HCT116 (cell line): ENCODE results near the gene SBF2. TPM values are rescaled to one million over a fixed set of nuclear protein-coding genes. Genes with fewer than 3 reads are reported as not detected.

Experiments used
- ATAC-seq: fragments of 200-7000 bp; cut with Tn5 transposase; 2 replicates; pipeline ENCODE4 v1.9.1; 2020; ENCODE audit warnings: mild to moderate bottlenecking, moderate library complexity
- BruUV-seq: library from RNA; stranded (reverse); fragments of 400-500 nt; replicated peaks from 2 replicates; lab custom pipeline; 2021; lab: Mats Ljungman, UMichigan
- CTCF ChIA-PET: fragments of 300-600 bp; sonication (Branson Sonifier 250); formaldehyde crosslinking; loops from one replicate; lab custom pipeline; 2021; ENCODE audit warnings: antibody characterized with exemption; lab: Charles Lee
- POLR2A ChIA-PET: fragments of 300-600, 350-600 bp; sonication (Branson Sonifier 250); formaldehyde crosslinking; loops from one replicate; lab custom pipeline; 2021; ENCODE audit warnings: antibody characterized with exemption; lab: Charles Lee
- RAD21 ChIA-PET, 2 experiments: fragments of 300-600 bp; sonication (Branson Sonifier 250); formaldehyde crosslinking; loops; one replicate each; lab custom pipeline; 2023; ENCODE audit warnings: low total read pairs in 2 of 2; ENCODE audit not compliant: uncharacterized antibody in 2 of 2, unreplicated experiment in 2 of 2, low non-redundant PET in 1 of 2; lab: Charles Lee
- DNase-seq: peaks from one replicate; pipeline ENCODE4 v3.0.0-alpha.2; 2010; ENCODE audit warnings: low read depth, low spot score
- H2AFZ ChIP-seq: fragments of 200-600 bp; shearing (Covaris generic), sonication (generic); 2 replicates; pipeline ENCODE4 v1.6.1; 2017; ENCODE audit warnings: low read depth, mixed run types, mixed read lengths, antibody characterized with exemption, low read length; ENCODE audit not compliant: poor library complexity, severe bottlenecking
- H3K27ac ChIP-seq: 2 replicates; pipeline ENCODE4 v1.5.1; 2012; ENCODE audit warnings: low read depth, low read length
- H3K27me3 ChIP-seq: fragments of 200-600 bp; sonication (generic); 2 replicates; pipeline ENCODE4 v1.6.1; 2016; ENCODE audit warnings: mixed run types, low read length, mixed read lengths; ENCODE audit not compliant: insufficient read depth
- H3K36me3 ChIP-seq, 2 experiments: fragments of 200-500 bp in 1 of 2; fragments of 200-600 bp in 1 of 2; sonication (Bioruptor generic) in 1 of 2; sonication (generic) in 1 of 2; 2 replicates each; pipeline versions ENCODE4 v1.5.1 to v1.6.1; 2014 to 2016; ENCODE audit warnings: low read length in 2 of 2, inconsistent platforms in 1 of 2, mixed read lengths in 1 of 2, mixed run types in 1 of 2; ENCODE audit not compliant: insufficient read depth in 2 of 2, control insufficient read depth in 1 of 2
- H3K4me1 ChIP-seq, 2 experiments: fragments of 200-600 bp in 1 of 2; sonication (generic) in 1 of 2; 2 replicates each; pipeline versions ENCODE4 v1.5.1 to v1.6.1; 2012 to 2017; ENCODE audit warnings: low read length in 2 of 2, inconsistent platforms in 1 of 2, mild to moderate bottlenecking in 1 of 2, mixed read lengths in 1 of 2, mixed run types in 1 of 2, moderate library complexity in 1 of 2; ENCODE audit not compliant: insufficient read depth in 2 of 2, control insufficient read depth in 1 of 2
- H3K4me2 ChIP-seq: fragments of 200-600 bp; sonication (generic); 2 replicates; pipeline ENCODE4 v1.6.1; 2017; ENCODE audit warnings: mixed run types, low read length, mixed read lengths
- H3K4me3 ChIP-seq, 2 experiments: fragments of 200-600 bp in 1 of 2; sonication (generic) in 1 of 2; replicated peaks in 1 of 2; 2 replicates each; pipeline ENCODE4 v1.5.1; 2011 to 2016; ENCODE audit warnings: low read length in 2 of 2, control low read depth in 1 of 2, low read depth in 1 of 2, mild to moderate bottlenecking in 1 of 2, mixed read lengths in 1 of 2, mixed run types in 1 of 2
- H3K79me2 ChIP-seq: fragments of 200-600 bp; sonication (generic); 2 replicates; pipeline ENCODE4 v1.6.1; 2017; ENCODE audit warnings: mild to moderate bottlenecking, mixed run types, low read length, moderate library complexity, mixed read lengths; ENCODE audit not compliant: insufficient read depth
- H3K9ac ChIP-seq: fragments of 200-600 bp; sonication (generic); 2 replicates; pipeline ENCODE4 v1.6.1; 2016; ENCODE audit warnings: low read length, mixed read lengths
- H3K9me2 ChIP-seq: fragments of 200-600 bp; sonication (generic), shearing (Covaris generic); 2 replicates; pipeline ENCODE4 v1.6.1; 2017; ENCODE audit warnings: mixed run types, mild to moderate bottlenecking, moderate library complexity; ENCODE audit not compliant: insufficient read depth
- H3K9me3 ChIP-seq, 2 experiments: fragments of 200-500 bp in 1 of 2; fragments of 200-600 bp in 1 of 2; sonication (Bioruptor generic) in 1 of 2; sonication (generic) in 1 of 2; 2 replicates each; pipeline ENCODE4 v1.6.1; 2014 to 2017; ENCODE audit warnings: low read length in 2 of 2, mixed read lengths in 2 of 2, inconsistent platforms in 1 of 2, low read depth in 1 of 2, mild to moderate bottlenecking in 1 of 2, mixed run types in 1 of 2, moderate library complexity in 1 of 2; ENCODE audit not compliant: control insufficient read depth in 1 of 2, insufficient read depth in 1 of 2
- H4K20me1 ChIP-seq: fragments of 200-600 bp; sonication (generic), shearing (Covaris generic); 2 replicates; pipeline ENCODE4 v1.6.1; 2017; ENCODE audit warnings: mixed run types, mild to moderate bottlenecking, moderate library complexity; ENCODE audit not compliant: insufficient read depth
- CBX3 ChIP-seq: IDR thresholded peaks from 2 replicates; pipeline ENCODE4 v1.6.1; 2012; ENCODE audit warnings: low read depth
- CEBPB ChIP-seq: IDR thresholded peaks from 2 replicates; pipeline ENCODE4 v1.6.1; 2012; ENCODE audit warnings: low read depth
- EGR1 ChIP-seq: IDR thresholded peaks from 2 replicates; pipeline ENCODE4 v1.6.1; 2012; ENCODE audit warnings: low read depth
- ELF1 ChIP-seq: IDR thresholded peaks from 2 replicates; pipeline ENCODE4 v1.6.1; 2012; ENCODE audit warnings: low read depth, borderline replicate concordance
- EZH2 ChIP-seq: fragments of 200-600 bp; sonication (generic); IDR thresholded peaks from 2 replicates; pipeline ENCODE4 v1.6.1; 2017; ENCODE audit warnings: antibody characterized with exemption, mixed run types
- EZH2phosphoT487 ChIP-seq: fragments of 200-600 bp; IDR thresholded peaks from 2 replicates; pipeline ENCODE4 v1.6.1; 2018; ENCODE audit warnings: antibody characterized with exemption, borderline replicate concordance
- JUND ChIP-seq: IDR thresholded peaks from 2 replicates; pipeline ENCODE4 v1.6.1; 2012
- POLR2A ChIP-seq: IDR thresholded peaks from 2 replicates; pipeline ENCODE4 v1.7.0; 2011; ENCODE audit warnings: borderline replicate concordance; ENCODE audit not compliant: insufficient read depth, insufficient read length; ENCODE audit errors: extremely low read depth
- POLR2AphosphoS5 ChIP-seq: IDR thresholded peaks from 2 replicates; pipeline ENCODE4 v1.6.1; 2011; ENCODE audit warnings: mild to moderate bottlenecking, low read depth, low read length, moderate library complexity
- RAD21 ChIP-seq: IDR thresholded peaks from 2 replicates; pipeline ENCODE4 v1.6.1; 2012; ENCODE audit warnings: low read depth, mild to moderate bottlenecking
- SIN3A ChIP-seq: IDR thresholded peaks from 2 replicates; pipeline ENCODE4 v1.6.1; 2012; ENCODE audit warnings: low read depth
- SP1 ChIP-seq: IDR thresholded peaks from 2 replicates; pipeline ENCODE4 v1.6.1; 2012; ENCODE audit warnings: low read depth
- SRF ChIP-seq: IDR thresholded peaks from 2 replicates; pipeline ENCODE4 v1.6.1; 2012; ENCODE audit warnings: low read depth
- TCF7L2 ChIP-seq: IDR thresholded peaks from 2 replicates; pipeline ENCODE4 v1.7.0; 2011; ENCODE audit warnings: borderline replicate concordance, inconsistent platforms; ENCODE audit not compliant: insufficient read depth, insufficient read length; ENCODE audit errors: extremely low read depth
- YY1 ChIP-seq: IDR thresholded peaks from 2 replicates; pipeline ENCODE4 v1.6.1; 2011; ENCODE audit warnings: low read length, low read depth, moderate library complexity, mild to moderate bottlenecking; ENCODE audit not compliant: insufficient replicate concordance; ENCODE audit errors: extremely low read depth
- intact Hi-C: fragments of 100-400 bp; cut with micrococcal nuclease; formaldehyde crosslinking; loops from 2 replicates; pipeline ENCODE4 v1.10.0; 2022
- total RNA-seq: library from RNA; stranded (reverse); gene quantifications from one replicate; pipeline ENCODE4 v1.2.1, GENCODE V29; 2021; ENCODE audit not compliant: unreplicated experiment
- TF ChIP-seq, protein P1 (sequence below): IDR thresholded peaks from 2 replicates; pipeline ENCODE4 v1.6.1; 2012; ENCODE audit warnings: low read depth
- TF ChIP-seq, protein P2 (sequence below): IDR thresholded peaks from 2 replicates; pipeline ENCODE4 v1.6.1; 2011; ENCODE audit warnings: mild to moderate bottlenecking, low read length, moderate library complexity; ENCODE audit not compliant: insufficient replicate concordance; ENCODE audit errors: extremely low read depth
- TF ChIP-seq, protein P3 (sequence below): IDR thresholded peaks from 2 replicates; pipeline ENCODE4 v1.6.1; 2012

SBF2 gene
- total RNA-seq, 1 experiment from 2014 or later: 35.0 TPM

DNA sequence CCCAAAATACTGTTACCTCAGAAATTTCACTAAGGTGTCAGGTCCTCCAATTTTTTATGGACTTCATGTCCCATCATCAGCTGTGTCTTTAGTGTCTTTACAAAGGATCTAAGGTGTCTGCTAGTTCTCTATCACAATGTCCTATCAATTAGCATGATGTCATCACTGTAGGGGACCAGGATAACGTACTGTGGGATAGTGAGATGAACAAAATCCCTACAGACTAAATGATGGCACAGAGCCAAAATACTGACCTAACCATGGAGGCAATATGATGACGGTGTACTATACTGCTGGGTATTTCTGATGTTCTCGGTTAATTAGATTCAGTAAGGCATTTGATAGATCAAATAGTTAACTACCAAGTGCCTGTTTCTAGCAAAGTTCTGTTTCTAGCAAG is 82.5 kb downstream of the SBF2 start:
- no TSS peak for BruUV-seq
- no peaks in the 10 kb centered on the region for H3K9me3 ChIP-seq
- ChIA-PET CTCF (interaction anchor here (1.5 kb wide), 1 partner anchor 93 kb away, joined by 3 read pairs; the partner anchor contains the start of gene ADM), POLR2A (interaction anchor here (1.7 kb wide), 1 partner anchor 96 kb away, joined by 5 read pairs; no protein-coding TSS in a partner anchor), RAD21 (no interaction called here)
- no peak overlapping the region for H2AFZ ChIP-seq
- DNase-seq: no peak
- H4K20me1 ChIP-seq: no peaks in the 10 kb centered on the region
- H3K27ac ChIP-seq: no peak overlapping the region
- H3K9ac ChIP-seq: no peak overlapping the region
- TF ChIP-seq POLR2A (no peak), SP1 (no peak), EZH2 (no peak), EZH2phosphoT487 (no peak), EGR1 (no peak), ELF1 (no peak), RAD21 (no peak), TCF7L2 (no peak), CBX3 (no peak), CEBPB (no peak), SRF (no peak), POLR2AphosphoS5 (no peak), JUND (no peak), SIN3A (no peak), YY1 (no peak)
- TF ChIP-seq, protein P1, sequence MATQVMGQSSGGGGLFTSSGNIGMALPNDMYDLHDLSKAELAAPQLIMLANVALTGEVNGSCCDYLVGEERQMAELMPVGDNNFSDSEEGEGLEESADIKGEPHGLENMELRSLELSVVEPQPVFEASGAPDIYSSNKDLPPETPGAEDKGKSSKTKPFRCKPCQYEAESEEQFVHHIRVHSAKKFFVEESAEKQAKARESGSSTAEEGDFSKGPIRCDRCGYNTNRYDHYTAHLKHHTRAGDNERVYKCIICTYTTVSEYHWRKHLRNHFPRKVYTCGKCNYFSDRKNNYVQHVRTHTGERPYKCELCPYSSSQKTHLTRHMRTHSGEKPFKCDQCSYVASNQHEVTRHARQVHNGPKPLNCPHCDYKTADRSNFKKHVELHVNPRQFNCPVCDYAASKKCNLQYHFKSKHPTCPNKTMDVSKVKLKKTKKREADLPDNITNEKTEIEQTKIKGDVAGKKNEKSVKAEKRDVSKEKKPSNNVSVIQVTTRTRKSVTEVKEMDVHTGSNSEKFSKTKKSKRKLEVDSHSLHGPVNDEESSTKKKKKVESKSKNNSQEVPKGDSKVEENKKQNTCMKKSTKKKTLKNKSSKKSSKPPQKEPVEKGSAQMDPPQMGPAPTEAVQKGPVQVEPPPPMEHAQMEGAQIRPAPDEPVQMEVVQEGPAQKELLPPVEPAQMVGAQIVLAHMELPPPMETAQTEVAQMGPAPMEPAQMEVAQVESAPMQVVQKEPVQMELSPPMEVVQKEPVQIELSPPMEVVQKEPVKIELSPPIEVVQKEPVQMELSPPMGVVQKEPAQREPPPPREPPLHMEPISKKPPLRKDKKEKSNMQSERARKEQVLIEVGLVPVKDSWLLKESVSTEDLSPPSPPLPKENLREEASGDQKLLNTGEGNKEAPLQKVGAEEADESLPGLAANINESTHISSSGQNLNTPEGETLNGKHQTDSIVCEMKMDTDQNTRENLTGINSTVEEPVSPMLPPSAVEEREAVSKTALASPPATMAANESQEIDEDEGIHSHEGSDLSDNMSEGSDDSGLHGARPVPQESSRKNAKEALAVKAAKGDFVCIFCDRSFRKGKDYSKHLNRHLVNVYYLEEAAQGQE: no peak
- TF ChIP-seq, protein P2, sequence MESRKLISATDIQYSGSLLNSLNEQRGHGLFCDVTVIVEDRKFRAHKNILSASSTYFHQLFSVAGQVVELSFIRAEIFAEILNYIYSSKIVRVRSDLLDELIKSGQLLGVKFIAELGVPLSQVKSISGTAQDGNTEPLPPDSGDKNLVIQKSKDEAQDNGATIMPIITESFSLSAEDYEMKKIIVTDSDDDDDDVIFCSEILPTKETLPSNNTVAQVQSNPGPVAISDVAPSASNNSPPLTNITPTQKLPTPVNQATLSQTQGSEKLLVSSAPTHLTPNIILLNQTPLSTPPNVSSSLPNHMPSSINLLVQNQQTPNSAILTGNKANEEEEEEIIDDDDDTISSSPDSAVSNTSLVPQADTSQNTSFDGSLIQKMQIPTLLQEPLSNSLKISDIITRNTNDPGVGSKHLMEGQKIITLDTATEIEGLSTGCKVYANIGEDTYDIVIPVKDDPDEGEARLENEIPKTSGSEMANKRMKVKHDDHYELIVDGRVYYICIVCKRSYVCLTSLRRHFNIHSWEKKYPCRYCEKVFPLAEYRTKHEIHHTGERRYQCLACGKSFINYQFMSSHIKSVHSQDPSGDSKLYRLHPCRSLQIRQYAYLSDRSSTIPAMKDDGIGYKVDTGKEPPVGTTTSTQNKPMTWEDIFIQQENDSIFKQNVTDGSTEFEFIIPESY: no peak
- TF ChIP-seq, protein P3, sequence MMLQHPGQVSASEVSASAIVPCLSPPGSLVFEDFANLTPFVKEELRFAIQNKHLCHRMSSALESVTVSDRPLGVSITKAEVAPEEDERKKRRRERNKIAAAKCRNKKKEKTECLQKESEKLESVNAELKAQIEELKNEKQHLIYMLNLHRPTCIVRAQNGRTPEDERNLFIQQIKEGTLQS: no peak
- intact Hi-C loops: no loop called here
- H3K4me3 ChIP-seq: no peak overlapping the region
- H3K4me2 ChIP-seq: no peak overlapping the region
- peaks cover 0 to 8% of the 10 kb centered on the region in 2 experiments; a peak in 1 of 4 replicates for H3K4me1 ChIP-seq
- H3K9me2 ChIP-seq: no peaks in the 10 kb centered on the region
- H3K27me3 ChIP-seq: no peaks in the 10 kb centered on the region
- ATAC-seq: no peak
- H3K79me2 ChIP-seq: peaks cover 6% of the 10 kb centered on the region; the same call in 1 of the 2 replicates
- H3K36me3 ChIP-seq: no peaks in the 10 kb centered on the region
